Stimulated activated CD8-positive, alpha-beta memory T cell treated with anti-CD3 and anti-CD28 coated beads, Interleukin-7, amount 100 ng/mL, for 48 hours (primary cell): ENCODE data around the gene DIO2.

Experiments
- DNase-seq, 2 donors: peaks; one replicate each; pipeline ENCODE4 v3.0.0-alpha.2; 2020; ENCODE audit warnings: low read depth in 1 of 2; ENCODE audit errors: extremely low read depth in 1 of 2

Gene DIO2

GRCh38 chr14:80172375-80173051 lies 38.8 kb downstream of the DIO2 start:
- DNase-seq, result no peak

DNA sequence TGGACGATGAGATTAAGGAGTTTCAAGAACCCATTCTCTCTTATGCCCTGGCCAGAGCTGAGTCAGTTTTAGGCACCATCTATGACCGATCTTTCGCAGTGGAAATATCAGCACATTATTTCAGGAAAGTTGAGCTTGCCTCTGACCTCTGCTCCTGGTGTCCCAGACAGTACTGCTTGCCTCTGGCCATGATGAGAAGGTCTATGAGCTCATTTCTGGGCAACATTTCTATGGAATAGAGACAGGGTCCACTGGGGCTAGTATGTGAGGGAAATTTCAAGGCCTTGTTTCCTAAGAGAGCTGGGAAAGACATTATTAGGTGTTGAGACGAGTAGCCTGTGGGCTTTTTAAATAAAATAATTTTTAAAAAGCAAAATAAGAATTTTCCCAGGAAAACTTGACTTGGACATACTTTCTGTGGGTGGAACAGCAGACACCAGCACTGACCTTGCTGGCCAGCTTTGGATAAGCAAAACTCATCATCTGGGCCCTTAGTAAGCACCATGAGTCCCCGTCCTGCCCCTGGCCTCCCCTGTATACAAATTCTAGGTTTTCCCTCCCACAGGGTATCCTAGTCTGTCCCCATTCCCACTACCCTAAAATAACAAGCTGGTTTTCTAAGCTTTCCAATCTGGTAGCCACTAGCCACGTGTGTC lies 43.4 kb downstream of the DIO2 start:
- no peak for DNase-seq

- DNase-seq, result no peak
These were observed 46.1 kb downstream of the DIO2 start for GRCh38 chr14:80164991-80165721.

DNA sequence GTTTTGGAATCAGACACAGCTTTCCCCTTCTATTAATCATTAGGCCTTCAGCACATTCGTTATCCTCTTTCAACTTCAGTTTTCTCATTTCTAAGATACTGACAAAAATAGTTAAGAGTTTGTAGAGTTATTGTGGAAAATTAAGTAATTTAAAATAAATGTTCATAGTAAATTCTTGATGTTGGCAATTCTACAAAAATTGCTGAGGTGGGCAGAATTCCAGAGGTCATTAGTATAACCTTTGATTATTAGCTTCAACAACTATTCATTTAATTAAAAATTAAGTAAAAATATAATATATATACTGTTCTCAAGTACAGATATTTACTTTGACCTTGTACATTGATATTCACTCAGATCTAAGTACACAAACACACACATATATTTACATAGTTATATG lies 58.5 kb downstream of the DIO2 start:
- DNase-seq, result no peak

- DNase-seq, result no peak
These were observed 59.1 kb downstream of the DIO2 start for GRCh38 chr14:80152166-80152565.

GRCh38 chr14:80150301-80150700 lies 61.0 kb downstream of the DIO2 start:
- DNase-seq, result no peak
